Measurements from ENCODE around the gene DEFB124.
"Not testable (repeated sequence)": the region's sequence is repeated elsewhere in the genome, so short reads cannot be mapped to it uniquely, and the experiment has no call there.

The DEFB124 gene, protein sequence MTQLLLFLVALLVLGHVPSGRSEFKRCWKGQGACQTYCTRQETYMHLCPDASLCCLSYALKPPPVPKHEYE

GRCh38 chr20:31474758-31475427 lies at the start of gene DEFB124, which contains the start of gene REM1:
Gene DEFB124, minus strand, starts transcription at chr20:31475127. Its CDS starts 2,114 bp downstream, at chr20:31473013.
Gene REM1, plus strand, starts transcription at chr20:31475288. Its CDS starts 1,158 bp downstream, at chr20:31476446.
- peak; percentile 60 for DNase-seq

- DNase-seq: no peak
These were observed 48.7 kb upstream of the DEFB124 start for GRCh38 chr20:31523361-31524283.

DNA sequence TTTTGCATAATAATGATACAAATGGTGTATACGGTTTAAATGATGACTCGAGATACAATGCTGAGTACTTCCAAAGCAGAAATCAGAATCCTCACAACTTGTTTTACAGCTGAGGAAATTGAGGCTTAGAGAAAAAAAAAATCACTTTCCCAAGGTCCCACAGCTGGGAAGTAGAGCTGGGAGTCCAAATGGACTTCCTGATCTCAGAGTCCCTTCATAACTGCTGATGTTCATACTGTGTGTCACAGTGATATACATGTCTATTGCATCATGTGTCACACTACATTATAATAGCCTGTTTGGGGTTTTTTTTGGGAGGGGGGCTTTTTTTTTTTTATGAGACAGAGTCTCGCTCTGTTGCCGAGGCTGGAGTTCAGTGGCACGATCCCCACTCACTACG lies 47.8 kb upstream of the DEFB124 start:
- no peak for DNase-seq

- DNase-seq: not testable (repeated sequence)
These were observed 46.3 kb upstream of the DEFB124 start for GRCh38 chr20:31521267-31521666.

DNA sequence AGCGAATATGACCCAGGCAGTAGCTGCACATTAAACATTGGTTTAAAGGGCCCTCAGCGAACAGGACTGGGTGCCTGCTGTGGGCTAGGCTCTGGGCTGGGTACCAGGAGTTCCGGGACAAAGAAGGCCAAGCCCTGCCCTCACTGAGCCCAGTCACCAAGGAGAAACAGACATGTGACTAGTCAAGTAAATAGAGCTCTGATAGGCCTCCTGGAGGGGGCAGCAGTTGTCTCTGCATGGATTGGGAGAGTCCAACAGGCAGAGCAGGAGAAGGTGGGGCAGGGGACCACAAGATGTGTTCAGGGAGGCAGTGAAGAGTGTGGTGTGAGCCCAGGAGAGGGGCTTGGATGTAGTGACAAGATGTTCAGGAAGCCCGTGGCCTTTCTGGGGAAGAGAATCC lies 42.4 kb upstream of the DEFB124 start:
- DNase-seq: no peak

DNA sequence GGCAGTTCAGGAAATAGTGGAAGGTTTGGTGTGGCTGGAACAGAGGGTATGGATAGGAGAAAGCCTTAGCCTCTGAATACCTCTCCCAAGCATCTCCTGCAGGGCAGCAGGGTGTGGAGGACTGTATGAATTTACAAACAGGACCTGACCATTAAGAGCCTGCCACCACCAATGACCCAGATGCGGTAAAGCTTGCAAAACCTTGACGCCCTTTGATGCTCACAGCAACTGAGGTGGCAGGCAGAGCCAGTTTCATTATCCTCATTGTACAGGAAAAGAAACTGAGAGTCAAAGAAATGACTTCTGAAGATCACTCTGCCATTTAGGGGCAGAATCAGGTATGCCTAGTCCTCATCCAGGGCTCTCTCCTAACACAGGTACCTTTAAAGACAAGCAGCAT lies 41.7 kb upstream of the DEFB124 start:
- no peak for DNase-seq

DNA sequence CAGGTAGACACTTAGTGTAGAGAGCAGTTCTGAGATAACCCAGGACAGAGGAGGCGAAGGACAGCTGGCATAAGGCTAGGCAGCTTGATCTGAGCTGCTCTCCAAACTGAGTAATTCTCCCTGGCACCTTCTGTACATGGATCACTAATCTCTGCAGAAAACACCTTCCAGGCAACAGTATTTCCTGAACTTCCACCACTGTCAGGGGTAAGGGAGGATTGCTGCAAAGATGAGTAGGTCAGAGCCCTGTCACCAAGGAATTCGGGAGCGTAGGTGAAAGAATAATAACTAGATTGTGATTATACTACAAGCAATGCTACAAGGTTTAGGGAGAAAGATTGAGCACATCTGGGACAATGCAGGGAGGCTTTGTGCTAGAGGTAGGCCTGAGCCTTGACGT lies 41.2 kb upstream of the DEFB124 start:
- DNase-seq: no peak

- DNase-seq: no peak
These were observed 40.8 kb upstream of the DEFB124 start for GRCh38 chr20:31515775-31516107.

GRCh38 chr20:31515072-31515774 lies 40.3 kb upstream of the DEFB124 start:
- DNase-seq: no peak

- DNase-seq: peak; percentile 93
These were observed 39.5 kb upstream of the DEFB124 start, which contains the start of gene HM13 for GRCh38 chr20:31514154-31515071. Gene HM13, plus strand, starts transcription at chr20:31514442. Its CDS starts 110 bp downstream, at chr20:31514552.

- no peak for DNase-seq
These were observed 33.8 kb upstream of the DEFB124 start for GRCh38 chr20:31508517-31509244.

DNA sequence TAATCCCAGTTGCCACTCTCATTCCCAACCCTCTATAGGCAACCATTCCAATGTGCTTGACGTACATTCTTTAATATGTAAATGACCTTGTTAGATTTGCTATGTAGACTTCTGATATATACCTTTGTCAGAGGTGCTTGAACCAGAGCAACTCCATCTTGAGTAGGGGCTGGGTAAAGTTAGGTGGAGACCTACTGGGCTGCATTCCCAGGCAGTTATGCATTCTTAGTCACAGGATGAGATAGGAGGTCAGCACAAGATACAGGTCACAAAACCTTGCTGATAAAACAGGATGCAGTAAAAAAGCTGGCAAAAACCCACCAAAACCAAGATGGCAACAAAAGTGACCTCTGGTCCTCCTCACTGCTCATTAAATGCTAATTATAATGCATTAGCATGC lies 31.0 kb upstream of the DEFB124 start:
- DNase-seq: no peak

- DNase-seq: peak; percentile 84
These were observed 28.2 kb upstream of the DEFB124 start for GRCh38 chr20:31502884-31503673.

DNA sequence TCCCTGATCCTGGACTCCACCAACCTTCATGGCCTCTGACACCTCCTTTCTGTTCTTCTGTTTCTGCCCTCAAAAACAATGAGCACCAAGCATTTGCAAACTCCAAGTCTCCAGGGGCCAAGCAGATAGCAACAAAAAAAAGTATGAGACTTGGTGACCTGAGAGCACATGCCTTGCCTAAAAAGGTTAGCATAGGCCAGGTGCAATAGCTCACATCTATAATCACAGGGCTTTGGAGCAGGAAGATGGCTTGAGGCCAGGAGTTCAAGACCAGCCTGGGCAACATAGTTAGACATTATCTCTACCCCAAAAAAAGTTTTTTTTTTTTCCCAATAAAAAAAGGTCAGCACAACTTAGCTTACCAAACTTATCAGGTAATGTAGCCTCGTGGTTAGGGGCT lies 25.6 kb upstream of the DEFB124 start:
- no peak for DNase-seq

DNA sequence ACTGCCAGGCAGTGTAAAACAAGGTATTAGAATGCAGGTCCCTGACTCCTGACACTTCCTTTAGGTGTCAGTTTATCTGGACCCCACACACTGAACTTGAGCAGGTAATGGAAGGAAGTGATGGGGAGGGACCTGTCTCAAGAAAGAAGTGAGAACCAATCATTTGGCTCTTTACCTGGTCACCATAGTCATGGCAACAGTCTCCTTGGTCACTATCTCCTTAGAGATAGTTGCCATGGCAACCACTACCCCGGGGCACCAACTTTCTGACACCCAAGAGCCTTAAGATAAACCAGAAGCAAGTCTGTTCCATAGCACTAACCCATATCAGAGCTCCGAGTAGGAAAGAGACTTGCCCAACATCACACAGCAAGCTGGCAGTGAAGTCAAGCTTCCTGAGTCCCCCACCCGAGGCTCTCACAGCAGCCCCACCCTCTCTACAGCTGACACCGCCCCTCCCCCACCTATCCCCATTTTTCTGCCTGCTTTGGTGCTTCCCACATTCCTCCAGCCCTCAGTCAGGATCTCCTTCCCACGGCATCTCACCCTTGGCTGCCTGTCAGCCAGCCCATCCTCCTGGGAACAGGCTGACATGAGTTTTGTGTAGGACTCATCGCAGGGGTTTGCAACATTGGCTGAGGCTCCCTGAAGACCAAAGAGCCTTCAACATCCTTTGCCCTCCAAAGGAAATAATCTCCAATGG lies 23.1 kb upstream of the DEFB124 start:
- DNase-seq: no peak

- DNase-seq: peak; percentile 86
These were observed 21.9 kb upstream of the DEFB124 start for GRCh38 chr20:31496761-31497295.

DNA sequence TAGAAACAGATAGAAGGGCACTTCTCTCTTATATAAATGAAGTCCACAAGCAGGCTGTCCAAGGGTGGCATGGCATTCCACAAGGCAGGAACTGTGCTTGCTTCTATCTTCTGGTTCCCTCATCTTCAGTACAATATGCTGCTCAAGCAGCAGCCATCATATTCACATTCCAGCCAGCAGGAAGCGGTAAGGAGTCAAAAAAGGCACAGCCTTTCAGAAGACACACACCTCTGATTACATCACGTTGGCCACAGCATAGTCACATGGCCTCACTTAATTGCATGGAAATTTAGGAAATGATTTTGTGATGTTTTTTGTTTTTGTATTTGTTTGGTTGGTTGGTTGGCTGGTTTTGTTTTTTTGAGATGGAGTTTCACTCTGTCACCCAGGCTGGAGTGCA lies 19.2 kb upstream of the DEFB124 start:
- DNase-seq: no peak

- no peak for DNase-seq
These were observed 15.8 kb upstream of the DEFB124 start for GRCh38 chr20:31490752-31491151.

DNA sequence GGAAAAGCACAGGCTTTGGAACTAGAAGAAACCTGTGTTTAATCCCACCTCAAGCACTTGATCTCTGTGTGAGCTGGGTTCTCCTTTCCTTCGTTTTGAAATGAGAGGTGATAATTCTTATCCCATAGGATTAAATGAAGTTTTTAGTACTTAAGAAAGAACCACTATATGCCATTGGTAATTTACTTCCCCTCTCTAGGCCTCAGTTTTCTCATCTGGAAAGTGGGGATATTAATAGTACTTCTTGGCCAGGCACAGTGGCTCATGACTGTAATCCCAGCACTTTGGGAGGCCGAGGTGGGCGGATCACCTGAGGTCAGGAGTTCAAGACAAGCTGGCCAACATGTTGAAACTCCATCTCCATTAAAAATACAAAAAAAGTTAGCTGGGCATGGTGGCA lies 14.2 kb upstream of the DEFB124 start:
- DNase-seq: no peak

- no peak for DNase-seq
These were observed 13.2 kb upstream of the DEFB124 start for GRCh38 chr20:31488115-31488514.

Data from left hindlimb (tissue), 1 donor.